ENCODE results near the gene CRISPLD2.

Gene CRISPLD2

GRCh38 chr16:84890427-84890826 is 70.6 kb downstream of the CRISPLD2 start:
- DNase-seq = no peak

DNA sequence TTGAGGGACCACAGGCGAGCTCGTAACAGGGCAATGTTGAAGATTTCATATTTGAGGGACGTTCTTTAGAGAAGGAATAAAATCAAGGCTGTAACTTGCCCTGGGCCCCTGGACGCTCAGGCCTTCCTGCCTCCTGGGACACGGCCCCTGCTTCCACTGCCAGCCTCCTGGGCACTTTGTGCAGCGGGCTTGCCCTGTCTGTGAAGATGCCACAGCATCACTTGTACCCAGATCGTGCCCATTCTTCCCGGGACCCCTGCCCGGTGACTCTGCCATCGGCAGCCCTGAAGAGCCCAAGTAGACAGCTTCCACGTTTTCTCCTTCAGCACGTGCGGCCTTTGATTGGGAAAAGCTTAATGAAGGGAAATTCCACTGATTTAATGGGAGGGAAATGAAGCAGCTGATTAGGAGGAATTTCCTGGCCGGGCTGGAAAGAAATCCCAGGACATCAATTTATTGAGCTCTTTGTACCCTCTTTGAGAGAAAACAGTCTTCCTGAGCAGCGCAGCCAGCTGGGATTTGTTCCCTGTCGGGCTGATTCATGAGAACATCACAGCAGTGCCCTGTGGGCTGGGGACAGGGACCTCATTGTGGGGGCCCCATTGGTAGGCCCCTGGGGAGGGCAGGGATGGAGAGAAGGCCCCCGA is 71.5 kb downstream of the CRISPLD2 start:
- DNase-seq = no peak

- DNase-seq = no peak
Measured at GRCh38 chr16:84892097-84892496, 72.3 kb downstream of the CRISPLD2 start.

- no peak for DNase-seq
Measured at GRCh38 chr16:84893467-84893848, 73.7 kb downstream of the CRISPLD2 start.

DNA sequence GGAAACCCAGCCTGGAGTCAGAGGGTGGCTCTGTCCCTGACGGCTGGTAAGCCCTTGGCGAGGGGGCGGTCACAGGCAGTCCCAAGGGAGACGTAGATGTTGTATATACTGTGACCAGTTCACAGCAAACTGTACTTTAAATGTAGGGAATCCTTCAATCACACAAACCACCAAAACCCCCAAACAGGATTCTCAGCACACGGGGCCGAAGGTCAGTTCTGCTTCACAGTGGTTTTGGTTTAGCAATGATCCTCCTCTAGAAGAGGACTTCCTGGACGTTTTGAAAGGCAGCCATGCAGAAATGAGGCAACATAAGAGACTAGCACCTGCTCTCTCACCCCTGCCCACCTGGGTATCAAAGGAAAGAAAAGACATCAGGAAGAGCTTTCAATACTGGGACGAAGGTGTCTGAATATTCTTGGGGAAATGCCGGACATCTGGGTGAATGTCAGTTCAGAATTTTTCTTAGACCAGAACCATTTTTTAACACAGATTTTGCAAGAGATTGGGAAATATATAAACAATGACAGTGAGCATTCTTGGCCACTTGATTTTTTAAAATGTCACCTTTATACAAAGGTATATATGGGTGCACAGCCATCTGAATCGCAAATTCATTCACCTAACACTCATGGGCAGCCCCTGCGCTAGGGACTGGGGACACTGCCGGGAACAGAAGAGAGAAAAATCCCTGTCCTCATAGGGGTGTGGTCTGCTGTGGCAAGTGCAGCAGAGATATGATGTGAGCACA is 74.2 kb downstream of the CRISPLD2 start:
- no peak for DNase-seq

DNA sequence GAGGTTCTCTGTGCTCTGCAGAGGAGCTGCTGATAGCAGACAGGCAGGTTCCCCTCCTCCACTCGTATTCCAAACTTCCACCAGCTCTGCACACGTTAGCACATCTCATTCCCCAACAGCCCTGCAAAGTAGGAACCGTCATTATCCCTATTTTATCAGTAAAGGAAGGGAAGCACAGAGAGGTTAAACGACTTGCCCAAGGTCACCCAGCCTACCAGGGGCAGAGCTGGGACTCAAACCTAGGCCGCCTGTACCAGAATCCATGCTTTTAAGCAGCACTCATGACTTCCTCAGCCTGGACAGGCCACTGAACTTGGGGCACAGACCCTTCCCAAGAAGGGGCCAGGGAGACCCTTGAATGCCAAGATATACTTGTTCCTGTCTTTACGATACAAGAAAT is 75.2 kb downstream of the CRISPLD2 start:
- no peak for DNase-seq

DNA sequence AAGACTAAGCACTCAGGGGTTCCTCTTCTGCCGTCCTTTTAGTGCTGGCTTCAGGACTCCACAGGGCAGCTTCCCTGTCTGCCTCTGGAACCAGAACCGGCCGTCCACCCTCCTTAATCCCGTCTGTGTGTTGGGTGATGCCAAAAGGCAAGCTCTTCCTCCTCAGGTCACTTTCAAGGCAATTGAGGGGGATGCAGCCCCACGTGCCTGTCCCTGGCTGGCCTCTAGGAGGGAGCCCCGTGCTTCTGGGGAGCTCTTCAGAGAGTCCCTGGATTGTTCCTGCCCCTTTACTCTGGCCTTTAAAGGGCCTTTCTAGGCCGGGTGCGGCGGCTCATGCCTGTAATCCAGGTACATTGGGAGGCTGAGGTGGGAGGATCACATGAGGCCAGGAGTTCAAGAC is 77.1 kb downstream of the CRISPLD2 start:
- no peak for DNase-seq

DNA sequence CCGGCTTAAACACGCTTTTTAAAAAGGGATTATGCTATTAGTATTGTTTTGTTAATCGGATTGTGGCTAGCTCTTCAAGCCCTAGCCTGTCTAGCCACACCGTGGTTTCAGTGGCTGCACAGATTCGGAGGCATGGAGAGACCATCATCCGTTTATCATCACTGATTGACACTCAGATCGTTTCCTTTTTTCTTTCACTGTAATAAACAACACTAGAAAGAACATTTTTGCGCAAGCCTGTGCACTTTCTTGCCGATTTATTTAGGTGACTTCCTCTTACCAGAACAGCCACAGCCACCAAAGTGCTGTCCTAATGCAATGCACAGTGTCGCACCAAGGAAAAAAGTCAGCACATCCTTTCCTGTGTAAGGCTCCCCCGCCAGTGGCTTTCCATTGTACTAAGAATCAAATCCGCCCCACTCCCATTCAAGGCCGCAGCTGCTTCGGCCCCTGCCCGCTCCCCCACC is 78.2 kb downstream of the CRISPLD2 start:
- no peak for DNase-seq

DNA sequence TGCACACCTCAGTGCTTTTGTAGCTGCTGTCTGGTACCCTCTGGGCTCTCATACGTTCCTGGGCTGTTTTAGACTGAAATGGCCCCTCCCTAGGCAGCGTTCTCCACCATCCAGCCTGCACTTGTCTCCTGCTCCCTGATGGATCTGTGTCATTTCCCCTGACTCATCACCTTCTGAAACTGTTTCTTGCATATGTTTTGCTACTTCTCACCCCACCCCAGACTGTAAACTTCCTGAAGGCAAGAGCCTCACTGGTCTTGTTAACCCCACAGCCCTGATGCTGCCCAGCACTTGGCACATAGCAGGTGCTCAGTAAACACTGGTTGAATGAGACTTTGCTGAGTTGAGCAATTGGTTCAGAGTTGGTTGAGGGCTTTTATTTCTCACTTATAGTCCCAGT is 78.7 kb downstream of the CRISPLD2 start:
- DNase-seq = no peak

DNA sequence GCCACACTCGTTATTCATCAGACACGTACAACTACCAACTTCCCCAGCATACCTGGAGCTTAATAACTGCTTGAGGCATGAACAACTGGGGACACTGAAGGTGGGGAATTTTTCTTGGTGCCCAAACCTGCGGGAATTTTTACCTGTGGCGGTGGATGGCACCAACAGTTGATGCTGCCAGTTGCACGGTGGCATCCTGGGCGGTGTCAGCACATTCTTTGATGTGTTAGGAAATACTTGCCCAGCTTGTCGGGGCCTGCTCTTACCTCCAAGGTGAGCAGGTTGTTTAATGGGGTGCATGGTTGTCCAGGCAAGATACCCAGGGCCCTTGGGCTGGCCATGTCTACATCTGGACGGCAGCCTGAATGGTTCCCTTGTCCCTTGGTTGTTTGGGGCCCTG is 79.6 kb downstream of the CRISPLD2 start:
- DNase-seq = no peak

- DNase-seq = no peak
Measured at GRCh38 chr16:84905965-84906460, 86.2 kb downstream of the CRISPLD2 start.

GRCh38 chr16:84907051-84907450 is 87.3 kb downstream of the CRISPLD2 start:
- DNase-seq = no peak

GRCh38 chr16:84907575-84907974 is 87.8 kb downstream of the CRISPLD2 start:
- no peak for DNase-seq

DNA sequence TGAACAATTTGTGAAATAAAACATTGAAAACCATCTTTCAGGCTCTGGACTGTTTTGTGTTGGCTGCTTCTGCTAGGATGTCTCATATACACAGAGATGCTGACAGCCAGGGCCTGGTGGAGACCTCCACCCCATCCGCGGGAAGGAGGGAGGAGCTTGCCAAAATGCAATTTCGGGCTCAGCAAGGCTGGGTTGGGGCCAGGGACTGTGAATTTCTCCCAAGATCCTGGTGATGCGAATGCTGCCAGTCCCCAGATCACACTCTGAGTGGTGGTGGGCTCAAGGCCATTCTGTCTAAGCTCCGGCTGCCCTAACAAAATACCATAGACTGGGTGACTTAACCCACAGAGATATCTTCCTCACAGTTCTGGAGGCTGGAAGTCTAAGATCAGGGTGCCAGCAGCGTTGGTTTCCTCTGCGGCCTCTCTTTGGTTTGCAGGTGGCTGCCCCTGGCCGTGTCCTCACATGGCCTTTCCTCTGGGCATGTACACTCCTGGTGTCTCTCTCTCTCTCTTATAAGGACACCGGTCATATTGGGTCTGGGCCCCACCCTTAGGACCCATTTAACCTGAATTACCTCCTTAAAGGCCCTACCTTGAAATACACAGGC is 89.8 kb downstream of the CRISPLD2 start:
- DNase-seq = no peak

DNA sequence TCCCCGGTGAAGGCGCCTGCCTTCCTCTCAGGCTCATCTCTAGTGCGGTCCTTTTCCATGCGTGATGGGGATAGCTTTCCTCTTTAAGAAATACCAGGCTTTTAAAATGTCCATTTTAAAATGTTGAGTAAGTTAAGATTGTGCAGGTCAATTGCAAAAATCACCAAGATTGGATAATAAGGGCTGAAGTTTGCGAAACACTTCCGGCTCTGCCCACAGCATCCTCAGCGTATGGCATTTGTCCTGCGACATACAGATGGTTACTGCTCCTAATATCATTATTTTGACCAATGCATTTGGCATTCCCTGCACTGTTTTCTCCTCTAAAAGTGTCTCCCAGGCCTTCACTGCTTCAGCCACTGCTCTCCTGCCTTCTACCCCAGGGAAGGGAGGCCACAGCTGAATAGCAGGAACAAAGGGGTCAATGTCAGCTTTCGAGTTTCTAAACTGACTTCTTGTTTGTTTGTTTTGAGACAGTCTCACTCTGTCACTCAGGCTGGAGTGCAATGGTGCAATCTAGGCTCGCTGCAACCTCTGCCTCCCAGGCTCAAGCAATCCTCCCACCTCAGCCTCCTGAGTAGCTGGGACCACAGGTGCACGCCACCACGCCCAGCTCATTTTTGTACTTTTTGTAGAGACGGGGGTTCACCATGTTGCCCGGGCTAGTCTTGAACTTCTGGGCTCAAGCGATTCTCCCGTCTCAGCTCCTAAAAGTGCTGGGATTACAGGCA is 91.9 kb downstream of the CRISPLD2 start:
- no peak for DNase-seq

- DNase-seq = no peak
Measured at GRCh38 chr16:84913315-84913714, 93.5 kb downstream of the CRISPLD2 start.

DNA sequence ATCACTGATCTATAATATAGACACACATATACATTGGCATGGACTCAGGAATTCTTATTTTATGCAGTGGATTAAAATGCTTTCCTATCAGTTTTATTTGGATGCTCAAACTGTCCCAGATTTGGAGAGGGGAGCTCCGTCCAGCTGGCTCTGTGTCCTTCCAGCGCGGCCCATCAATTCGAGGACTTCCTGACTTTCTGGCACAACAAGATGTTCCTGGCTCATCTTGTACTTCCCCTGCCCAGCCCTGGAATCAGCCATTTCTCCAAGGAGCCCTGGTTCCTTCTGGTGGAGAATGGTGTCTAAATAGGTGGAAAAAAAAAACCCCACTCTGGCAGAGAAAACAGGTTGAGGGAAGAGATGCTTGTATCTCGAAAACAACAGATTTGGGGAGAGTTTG is 94.5 kb downstream of the CRISPLD2 start:
- no peak for DNase-seq

- no peak for DNase-seq
Measured at GRCh38 chr16:84916178-84916577, 96.4 kb downstream of the CRISPLD2 start.

DNA sequence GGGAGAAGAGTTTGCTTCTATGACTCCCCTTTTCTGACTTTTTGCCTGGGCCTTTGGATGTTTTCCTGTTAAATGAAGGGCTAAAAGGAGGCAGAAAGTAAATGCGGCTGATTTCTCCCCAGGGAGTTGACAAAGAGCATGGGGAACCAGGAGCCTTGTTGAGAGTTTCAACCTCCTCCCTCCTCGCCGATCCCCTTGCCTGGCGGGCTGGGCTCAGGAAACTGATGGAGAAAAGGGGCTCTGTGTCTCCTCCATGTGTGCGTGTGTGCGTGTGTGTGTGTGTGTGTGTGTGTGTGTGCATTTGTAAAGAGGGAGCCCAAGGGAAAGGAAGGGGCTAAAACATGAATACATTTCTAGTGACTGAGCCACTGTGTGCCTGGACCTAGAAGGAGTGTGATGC is 97.1 kb downstream of the CRISPLD2 start:
- DNase-seq = no peak

DNA sequence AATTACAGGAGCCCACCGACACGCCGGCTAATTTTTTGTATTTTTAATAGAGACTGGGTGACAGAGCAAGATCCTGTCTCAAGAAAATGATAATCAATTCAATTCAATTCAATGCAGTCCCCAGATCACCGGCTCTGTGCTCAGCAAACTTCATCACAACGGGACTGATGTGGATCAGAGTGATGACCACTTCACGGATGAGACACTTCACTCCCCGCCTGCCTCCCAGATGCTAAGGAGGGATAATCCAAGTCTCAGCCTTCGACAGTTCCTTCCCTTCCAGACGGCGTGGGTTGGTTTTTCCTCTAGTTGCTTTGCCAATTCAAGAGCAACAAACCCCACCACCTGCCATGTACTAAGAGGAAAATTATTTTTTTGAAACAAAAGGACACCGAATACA is 97.7 kb downstream of the CRISPLD2 start:
- no peak for DNase-seq

- no peak for DNase-seq
Measured at GRCh38 chr16:84918006-84918909, 98.5 kb downstream of the CRISPLD2 start.

- no peak for DNase-seq
Measured at GRCh38 chr16:84919269-84919668, 99.5 kb downstream of the CRISPLD2 start.
